ENCODE measurements around the gene TXN2.
"Not testable (repeated sequence)": the region's sequence is repeated elsewhere in the genome, so short reads cannot be mapped to it uniquely, and the experiment has no call there.

The TXN2 gene

DNA sequence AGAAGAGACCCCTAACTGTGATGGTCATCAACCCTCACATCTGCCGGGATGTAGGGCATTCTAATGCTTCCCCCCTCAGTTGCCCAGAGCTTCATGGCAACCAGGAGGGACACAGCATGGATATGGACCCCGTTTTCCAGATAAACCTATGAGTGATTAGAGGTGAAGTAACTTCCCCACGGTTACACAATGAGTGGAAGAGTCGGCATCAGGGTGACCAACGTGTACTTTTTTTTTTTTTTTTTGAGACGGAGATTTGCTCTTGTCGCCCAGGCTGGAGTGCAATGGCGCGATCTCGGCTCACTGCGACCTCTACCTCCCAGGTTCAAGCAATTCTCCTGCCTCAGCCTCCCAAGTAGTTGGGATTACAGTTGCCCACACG is 25.0 kb downstream of the TXN2 start:
- in situ Hi-C loops (cut with MboI; ENCODE audit: low sequenced_read_pairs), result no loop called here

DNA sequence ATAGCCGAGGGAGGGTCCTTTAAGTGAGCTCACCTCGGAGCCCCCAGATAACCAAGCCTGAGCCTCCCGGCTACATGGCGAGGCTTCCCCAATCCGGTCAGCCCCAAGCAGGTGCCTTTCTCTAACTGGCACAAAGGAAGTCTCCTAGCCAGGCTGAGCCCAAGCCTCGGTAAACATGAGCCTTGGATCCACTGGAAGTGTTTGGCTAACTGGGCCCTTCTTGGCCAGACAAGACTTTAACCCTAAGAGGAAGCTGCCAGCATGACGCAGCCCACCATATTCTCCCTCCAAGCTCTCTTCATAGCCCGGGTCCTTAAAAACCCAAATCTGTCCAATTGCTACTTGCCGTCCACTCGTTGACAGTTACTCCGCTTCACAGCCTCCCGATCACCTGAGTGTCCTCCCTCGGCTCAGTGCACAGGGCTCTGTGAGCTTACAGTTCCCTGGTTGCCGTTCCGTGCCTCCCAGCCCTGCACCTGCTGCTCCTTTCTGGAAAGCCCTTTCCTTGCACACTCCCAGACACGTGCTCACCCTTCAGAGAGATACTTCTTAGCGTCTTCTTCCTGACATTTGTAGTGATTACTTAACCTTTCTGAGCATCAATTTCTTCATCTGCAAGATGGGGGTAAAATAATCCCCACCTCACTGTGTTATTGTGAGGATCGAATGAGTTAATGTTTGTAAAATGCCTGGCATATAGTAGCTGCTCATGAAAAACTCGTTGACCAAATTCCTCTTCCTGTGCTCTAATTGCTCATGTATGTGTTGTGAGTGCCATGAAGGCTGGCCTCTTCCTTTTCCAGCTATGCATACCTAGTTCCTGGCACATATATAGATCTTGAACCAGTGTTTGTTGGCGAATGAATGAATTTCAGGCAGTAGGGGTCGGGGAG is 25.6 kb downstream of the TXN2 start:
- in situ Hi-C loops (cut with MboI; ENCODE audit: low sequenced_read_pairs), result no loop called here

DNA sequence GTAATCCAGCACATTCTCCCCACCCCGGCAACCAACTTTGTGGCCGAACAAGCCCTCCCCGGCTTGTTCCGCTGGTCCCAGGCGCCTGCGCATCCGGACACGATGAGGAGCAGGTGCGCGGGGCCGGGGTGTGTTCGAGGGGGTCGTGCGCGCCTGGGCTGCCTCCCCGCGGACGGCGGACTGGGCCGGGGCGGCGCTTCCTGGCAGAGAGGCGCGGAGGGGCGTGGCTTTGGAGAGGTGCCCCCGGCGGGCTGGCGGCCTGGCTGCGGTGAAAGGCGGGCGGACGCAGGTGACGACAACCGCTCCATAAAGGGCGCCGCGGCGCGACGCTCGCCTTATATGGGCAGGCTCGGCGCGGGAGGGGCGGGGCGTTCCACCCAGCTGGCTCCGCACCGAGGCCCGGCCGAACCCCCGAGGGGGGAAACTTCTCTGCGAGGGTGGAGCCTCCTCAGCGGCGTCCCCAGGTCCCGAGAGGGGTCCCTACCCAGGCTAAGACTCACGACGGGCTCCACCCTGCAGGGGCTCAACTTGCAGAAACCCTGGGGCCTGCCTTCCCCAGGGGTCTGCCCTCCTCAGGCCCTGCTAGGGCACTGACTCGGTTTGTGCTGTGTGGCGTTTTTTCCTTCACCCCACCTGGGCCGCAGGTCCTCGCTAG is 26.4 kb downstream of the TXN2 start:
- in situ Hi-C loops (cut with MboI; ENCODE audit: low sequenced_read_pairs), result no loop called here

DNA sequence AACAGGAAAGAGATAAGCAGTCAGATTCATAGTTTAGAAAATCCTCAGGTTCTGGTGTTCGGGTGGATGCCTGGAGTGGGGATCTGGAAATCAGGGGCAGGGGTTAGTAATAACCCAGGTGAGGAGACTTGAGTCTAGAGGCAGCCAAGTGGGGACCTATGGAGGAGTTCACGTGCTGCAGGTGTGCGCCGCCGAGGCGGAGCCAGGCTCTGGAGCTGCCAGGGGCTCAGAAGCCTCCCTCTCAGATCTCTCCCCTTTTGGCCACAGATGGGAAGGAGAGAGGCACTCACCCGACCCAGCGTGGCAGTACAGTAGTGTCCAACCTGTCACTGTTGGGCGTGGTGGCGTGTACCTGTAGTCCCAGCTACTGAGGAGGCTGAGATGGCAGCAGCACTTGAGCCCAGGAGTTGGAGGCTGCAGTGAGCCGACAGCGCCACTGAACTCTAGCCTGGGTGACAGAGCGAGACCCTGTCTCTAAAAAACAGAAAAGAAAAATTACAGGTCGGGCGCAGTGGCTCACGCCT is 27.5 kb downstream of the TXN2 start:
- in situ Hi-C loops (cut with MboI; ENCODE audit: low sequenced_read_pairs), result no loop called here

DNA sequence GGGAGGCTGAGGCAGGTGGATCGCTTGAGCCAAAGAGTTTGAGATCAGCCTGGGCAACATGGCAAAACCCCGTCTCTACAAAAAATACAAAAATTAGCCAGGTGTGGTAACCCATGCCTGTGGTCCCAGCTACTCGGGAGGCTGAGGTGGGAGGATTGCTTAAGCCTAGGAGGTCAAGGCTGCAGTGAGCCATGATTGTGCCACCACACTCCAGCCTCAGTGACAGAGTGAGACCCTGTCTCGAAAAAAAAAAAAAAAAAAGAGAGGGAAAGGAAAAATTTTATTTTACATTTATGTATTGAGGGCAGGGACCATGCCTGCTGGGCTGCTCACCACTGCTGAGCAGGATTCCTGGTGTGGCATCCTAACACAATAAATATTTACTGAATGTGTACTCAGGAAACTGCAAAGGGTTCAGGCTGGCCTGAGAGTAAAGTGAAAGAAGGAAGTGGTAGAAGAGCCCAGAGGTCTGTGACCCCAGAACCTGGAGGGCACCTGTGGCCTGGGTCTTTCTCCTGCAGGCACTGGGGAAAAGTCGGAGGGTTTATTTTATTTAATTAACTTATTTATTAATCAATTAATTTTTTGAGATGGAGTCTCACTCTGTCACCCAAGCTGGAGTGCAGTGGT is 28.3 kb downstream of the TXN2 start:
- in situ Hi-C loops (cut with MboI; ENCODE audit: low sequenced_read_pairs), result not testable (repeated sequence)

DNA sequence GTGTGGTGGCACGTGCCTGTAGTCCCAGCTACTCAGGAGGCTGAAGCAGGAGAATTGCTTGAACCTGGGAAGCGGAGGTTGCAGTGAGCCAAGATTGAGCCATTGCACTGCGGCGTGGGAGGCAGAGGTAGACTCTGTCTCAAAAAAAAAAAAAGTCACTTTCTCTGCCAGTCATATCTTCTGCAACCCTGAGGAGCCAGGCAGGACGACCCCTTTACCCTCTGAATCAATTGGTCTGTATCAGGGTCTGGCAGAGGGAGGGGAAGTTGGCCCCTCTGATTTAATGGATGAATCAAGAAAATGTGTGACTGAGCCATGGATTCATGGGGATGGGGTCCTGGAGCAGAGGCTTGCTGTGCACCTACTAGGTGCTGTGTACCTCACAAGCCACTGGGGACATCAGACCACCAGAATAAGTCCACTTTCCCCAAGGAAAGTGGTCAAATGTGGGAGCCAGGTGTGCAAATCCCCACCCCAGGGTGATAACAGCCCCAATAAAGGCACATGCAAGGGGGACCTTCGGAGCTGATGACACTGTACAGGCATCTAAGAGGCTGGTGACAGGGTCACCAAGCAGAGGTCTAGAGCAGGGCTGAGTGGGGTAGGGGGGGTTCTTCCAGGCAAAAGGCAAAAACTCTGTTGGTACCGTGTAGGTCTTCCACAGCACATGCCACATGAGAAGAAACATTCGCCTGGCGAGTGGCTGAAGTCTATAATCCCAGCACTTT is 29.0 kb downstream of the TXN2 start:
- in situ Hi-C loops (cut with MboI; ENCODE audit: low sequenced_read_pairs), result no loop called here

DNA sequence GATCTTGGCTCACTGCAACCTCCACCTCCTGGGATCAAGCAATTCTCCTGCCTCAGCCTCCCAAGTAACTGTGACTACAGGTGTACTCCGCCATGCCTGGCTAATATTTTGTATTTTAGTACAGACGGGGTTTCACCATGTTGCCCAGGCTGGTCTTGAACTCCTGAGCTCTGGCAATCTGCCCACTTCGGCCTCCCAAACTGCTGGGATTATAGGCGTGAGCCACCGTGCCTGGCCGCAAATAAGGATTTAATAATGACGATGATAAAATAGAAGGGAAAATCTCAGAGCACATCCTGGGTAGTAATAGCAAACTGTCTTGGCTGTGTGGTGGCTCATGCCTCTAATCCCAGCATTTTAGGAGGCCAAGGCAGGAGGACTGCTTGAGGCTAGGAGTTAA is 30.5 kb downstream of the TXN2 start:
- in situ Hi-C loops (cut with MboI; ENCODE audit: low sequenced_read_pairs), result not testable (repeated sequence)

DNA sequence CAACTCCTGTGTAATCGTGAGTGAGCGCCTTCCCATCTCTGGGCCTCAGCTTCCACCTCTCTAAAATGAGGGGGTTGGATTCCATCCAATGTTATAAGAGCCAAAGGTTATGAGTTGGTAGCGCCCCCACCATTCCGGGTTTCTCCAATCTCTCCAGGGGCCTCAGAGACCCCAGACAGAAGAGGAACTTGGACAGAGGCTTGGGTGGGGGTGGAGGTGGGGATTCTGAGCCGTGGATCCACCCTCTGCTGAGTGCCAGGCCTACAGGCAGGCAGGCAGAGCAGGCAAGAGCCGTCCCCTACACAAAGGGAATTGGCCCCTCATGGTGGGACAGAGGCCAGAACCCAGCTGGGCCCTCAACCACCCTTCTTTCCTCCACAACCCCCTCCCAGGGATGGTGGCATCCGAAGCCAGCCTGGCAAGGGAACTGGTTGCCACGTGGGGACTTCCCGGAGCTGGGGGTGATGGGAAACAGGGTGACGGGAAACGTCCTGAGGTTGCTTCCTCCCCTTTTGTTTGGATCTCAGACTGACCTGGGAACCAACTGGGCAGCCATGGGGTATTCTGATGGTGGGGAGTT is 31.8 kb downstream of the TXN2 start:
- in situ Hi-C loops (cut with MboI; ENCODE audit: low sequenced_read_pairs), result no loop called here

DNA sequence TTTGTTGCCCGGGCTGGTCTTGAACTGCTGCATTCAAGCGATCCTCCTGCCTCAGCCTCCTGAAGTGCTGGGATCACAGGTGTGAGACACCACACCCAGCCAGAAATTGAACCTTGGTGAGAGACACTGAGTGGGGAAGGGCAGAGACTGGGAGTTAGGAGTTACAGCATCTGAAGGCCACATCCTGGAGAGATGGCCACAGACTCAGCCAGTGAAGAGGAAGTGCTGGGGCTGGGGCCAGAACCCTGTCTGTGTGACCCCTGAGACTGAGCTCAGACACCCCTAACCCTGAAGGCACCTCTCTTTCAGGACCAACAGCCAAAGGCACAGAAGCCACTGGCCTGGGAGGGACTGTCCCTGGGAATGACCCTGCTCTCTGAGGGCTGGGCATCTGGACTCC is 33.8 kb downstream of the TXN2 start:
- in situ Hi-C loops (cut with MboI; ENCODE audit: low sequenced_read_pairs), result no loop called here

DNA sequence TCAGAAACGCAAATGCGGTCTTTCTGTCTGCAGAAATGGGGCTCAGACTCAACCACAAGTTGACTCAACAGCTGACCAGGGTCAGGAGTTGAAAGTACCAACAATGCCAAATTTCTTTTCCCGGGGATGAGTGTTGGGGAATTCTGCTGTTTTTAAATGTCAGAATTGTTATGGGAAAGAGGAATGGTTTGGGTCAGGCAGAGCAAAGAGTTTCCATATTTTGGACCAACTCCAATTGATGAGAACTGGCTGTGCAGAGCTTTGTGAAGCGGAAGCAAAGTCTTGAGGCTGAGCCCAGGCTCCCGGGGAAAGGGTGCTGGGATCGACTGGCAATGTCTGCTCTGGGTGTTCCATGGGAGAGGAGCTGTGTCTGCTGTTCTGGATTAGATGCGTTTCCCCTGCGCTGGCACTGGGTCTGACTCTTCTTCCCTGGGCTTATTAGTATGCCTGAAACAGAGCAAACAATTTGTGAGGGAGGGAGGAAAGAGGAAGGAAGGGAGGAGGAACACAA is 36.2 kb downstream of the TXN2 start:
- in situ Hi-C loops (cut with MboI; ENCODE audit: low sequenced_read_pairs), result no loop called here

DNA sequence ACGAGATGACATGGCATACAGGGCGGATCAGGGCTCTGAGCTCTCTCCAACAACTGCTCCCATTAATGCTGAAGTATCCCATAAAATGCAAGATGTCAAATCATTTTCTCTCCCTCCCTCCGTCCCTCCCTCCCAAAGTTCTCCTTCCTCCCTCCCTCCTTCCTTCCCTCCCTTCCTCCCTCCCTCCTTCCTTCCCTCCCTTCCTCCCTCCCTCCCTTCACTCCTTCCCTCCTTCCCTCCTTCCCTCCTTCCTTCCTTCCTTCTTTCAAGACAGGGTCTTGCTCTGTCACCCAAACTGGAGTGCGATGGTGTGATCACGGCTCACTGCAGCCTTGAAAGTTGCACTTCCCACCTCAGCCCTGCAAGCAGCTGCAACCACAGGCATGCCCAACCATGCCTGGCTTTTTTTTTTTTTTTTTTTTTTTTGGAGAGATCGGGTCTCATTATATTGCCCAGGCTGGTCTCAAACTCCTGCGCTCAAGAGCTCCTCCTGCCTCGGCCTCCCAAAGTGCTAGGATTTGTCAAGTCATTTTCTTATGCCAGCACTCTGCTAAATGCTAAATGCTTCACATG is 38.2 kb downstream of the TXN2 start:
- in situ Hi-C loops (cut with MboI; ENCODE audit: low sequenced_read_pairs), result no loop called here

DNA sequence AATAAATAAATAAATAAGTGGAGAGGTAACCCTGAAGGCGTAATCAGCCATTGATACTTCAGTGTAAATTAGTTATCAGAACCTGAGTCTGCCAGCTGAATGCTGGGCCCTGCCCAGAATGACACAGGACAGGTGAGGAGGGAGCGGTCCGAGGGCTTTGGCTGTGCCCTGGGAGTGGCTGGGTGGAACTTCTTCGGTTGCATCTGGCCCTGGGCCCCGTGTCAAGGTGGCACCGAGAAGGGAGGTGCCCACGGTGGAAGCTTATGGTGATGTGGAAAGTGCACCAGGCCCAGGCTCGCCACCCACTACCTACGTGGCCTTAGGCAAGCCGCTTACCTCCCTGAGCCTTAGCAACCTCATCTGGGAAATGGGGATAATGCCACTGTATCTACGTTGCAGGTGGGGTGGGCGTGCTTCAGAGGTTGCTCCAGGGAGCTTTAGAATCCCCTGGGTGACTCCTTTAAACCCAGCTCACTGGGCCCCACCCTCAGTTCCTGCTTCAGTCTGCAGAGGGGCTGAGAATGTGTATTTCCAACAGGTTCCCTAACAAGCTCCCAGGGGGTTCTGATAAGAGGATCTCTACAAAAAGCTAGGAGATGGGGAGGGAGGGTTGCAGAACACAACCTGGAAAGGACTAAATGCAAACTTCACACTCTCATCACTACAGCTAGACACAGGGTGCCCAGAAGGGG is 38.8 kb downstream of the TXN2 start:
- in situ Hi-C loops (cut with MboI; ENCODE audit: low sequenced_read_pairs), result no loop called here

DNA sequence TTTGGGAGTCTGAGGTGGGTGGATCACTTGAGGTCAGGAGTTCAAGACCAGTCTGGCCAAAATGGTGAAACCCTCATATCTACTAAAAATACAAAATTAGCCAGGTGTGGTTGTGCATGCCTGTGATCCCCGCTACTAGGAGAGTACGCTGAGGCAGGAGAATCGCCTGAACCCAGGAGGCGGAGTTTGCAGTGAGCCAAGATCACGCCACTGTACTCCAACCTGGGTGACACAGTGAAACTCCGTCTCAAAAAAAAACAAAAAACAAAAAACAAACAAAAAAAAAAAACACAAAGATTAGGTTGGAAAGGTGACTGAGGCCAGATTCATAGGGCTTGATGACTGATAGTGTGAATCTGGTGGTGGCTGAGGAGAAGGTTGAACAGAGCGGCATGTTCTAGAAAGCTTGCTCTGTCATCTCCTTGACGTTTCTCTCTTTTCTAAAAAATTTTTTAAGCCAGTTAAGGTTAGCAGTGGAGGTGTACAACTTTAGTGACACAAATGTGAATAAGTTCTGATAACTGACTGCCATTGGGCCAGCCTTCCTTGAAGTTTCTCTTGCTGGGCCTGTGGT is 40.9 kb downstream of the TXN2 start:
- in situ Hi-C loops (cut with MboI; ENCODE audit: low sequenced_read_pairs), result no loop called here

DNA sequence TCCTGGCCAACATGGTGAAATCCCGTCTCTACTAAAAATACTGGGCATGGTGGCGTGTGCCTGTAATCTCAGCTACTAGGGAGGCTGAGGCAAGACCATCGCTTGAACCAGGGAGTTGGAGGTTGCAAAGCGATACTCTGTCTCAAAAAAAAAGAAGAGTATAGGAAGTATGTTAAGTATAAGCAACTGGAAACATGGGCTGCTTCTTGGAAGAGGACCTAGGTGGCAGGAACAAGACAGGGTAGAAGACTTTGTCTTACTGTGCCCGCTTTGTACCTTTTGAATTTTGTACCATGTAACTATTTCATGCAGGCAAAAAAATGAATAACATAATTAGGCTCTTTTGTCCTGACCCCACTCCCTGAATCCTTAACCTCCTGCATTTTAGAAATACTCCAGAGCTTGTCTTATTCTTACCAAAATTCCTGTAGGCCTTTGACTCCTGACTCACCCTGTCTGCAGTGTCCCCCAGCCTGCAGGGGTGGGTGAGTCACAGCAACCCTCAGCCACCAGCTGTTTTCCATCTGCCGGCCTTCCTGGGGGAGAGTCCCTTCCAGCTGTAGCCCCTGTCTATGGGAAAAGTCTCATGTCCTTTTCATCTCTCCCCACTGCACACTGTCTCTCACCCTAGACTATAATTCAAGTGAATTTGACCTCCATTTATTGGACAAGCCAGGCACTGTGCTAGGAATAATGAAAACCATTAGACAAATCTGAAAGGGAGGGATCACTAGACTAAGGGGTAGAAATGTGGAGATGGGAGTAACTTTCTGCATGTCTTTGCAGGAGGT is 41.8 kb downstream of the TXN2 start:
- in situ Hi-C loops (cut with MboI; ENCODE audit: low sequenced_read_pairs), result no loop called here

DNA sequence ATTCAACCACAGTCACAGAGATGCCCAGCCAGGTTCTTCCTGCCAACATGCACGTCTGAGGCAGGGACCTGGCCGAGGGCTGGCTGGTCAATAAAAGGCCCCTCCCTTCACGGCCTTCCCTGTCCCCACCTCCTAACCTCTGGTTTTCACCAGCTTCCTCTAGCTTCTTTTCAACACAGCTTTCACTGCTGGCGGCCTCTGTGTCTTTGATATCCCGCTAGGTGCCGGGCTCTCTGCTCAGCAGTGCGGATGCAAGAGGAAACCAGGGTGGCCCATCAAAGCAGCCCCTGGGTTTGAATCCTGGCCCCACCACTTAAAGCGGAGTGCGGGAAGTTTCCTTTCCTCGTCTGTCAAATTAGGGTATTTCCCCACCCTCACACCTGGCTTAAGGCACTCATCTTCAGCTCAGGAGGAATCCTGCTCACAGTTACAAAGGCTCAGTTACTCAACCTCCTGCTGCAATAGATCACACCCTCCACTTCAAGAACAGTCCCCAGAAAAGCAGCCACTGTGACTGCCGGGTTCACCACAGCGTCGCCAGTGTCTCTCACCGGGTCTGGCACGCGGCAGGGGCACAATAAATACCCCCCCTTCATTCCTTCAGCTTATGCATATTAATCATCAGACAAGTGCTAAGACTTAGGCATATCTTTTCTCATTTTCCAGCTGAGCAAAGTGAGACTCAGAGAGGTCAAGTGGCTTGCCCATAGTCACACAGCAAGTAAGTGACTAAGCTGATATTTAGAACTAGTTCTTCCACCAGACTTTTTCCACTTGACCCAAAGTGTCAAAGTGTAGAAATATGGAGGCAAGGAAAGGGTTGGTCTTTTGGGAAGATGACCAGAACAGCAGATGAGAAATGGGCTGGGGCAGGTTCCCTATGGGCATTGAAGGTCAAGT is 45.7 kb downstream of the TXN2 start:
- in situ Hi-C loops (cut with MboI; ENCODE audit: low sequenced_read_pairs), result no loop called here

DNA sequence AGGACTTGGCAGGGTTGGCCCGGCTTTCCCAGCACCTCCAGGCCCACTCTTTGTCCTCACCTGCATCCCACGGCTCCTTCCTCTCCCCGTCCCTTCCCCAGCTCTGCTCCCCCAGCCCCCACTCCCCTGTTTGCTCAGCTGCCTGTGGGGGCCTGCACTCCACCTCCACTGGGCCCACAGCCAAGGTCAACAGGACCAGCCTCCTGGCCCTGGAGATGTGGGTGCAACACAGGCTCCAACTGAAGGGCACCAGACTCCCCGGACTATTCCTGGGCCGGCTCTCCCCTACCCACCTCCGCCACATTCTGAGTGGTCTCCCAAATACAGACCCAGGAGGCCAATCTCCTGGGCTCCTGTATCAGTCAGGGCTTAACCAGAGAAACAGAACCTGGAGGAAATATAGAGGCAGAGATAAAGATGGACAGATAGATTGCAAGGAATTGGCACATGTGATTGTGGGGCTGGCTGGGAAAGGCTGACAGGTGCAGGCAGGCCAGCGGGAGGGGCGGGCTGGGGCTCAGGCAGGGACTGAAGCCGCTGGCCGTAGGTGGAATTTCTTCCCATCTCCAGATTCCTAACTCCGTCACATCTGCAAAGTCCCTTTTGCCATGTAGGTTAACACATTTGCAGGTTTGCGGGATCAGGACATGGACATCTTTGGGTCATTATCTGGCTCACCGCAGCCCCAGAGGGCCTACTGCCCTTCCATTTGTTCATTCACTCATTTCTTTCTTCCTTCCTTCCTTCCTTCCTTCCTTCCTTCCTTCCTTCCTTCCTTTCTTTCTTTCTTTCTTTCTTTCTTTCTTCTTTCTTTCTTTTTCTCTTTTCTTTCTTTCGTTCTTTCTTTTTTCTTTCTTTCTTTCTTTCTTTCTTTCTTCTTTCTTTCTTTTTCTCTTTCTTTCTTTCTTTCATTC is 47.9 kb downstream of the TXN2 start:
- in situ Hi-C loops (cut with MboI; ENCODE audit: low sequenced_read_pairs), result no loop called here

Data from HL-60/S4 treated with phorbol 12-myristate 13-acetate at 8.2 ng/mL for 4 days and 3 days (cell line).